GM23338 (cell line): ENCODE measurements around the gene PLA2G4F. TPM values are rescaled to one million over a fixed set of nuclear protein-coding genes. Genes with fewer than 3 reads are reported as not detected.

Source experiments
- ATAC-seq: fragments of 200-7000 bp; cut with Tn5 transposase; 3 replicates; pipeline ENCODE4 v1.9.1; 2020
- DNase-seq: peaks from one replicate; pipeline ENCODE4 v3.0.0-alpha.2; 2015; ENCODE audit warnings: low spot score
- H2AFZ ChIP-seq: fragments of 200-600 bp; sonication (generic); 2 replicates; pipeline ENCODE4 v1.8.0; 2016; ENCODE audit warnings: antibody characterized with exemption, mild to moderate bottlenecking, moderate library complexity
- H3F3A ChIP-seq: fragments of 200-600 bp; sonication (generic); replicated peaks from 2 replicates; pipeline ENCODE4 v1.8.0; 2017; ENCODE audit warnings: antibody characterized with exemption, mixed run types, low read depth
- H3K27ac ChIP-seq: fragments of 200-600 bp; sonication (generic); 2 replicates; pipeline ENCODE4 v1.6.1; 2016; ENCODE audit warnings: low read depth
- H3K27me3 ChIP-seq: fragments of 200-600 bp; sonication (generic); 2 replicates; pipeline ENCODE4 v1.8.0; 2016; ENCODE audit warnings: mild to moderate bottlenecking, mixed run types, moderate library complexity; ENCODE audit not compliant: insufficient read depth
- H3K36me3 ChIP-seq: fragments of 200-600 bp; sonication (generic); 2 replicates; pipeline ENCODE4 v1.8.0; 2016; ENCODE audit warnings: mild to moderate bottlenecking; ENCODE audit not compliant: insufficient read depth
- H3K4me1 ChIP-seq: fragments of 200-600 bp; sonication (generic); 2 replicates; pipeline ENCODE4 v1.8.0; 2016; ENCODE audit warnings: mild to moderate bottlenecking, moderate library complexity; ENCODE audit not compliant: insufficient read depth
- H3K4me2 ChIP-seq: fragments of 200-600 bp; sonication (generic); 2 replicates; pipeline ENCODE4 v1.7.1; 2017; ENCODE audit warnings: mixed run types
- H3K4me3 ChIP-seq: fragments of 200-600 bp; sonication (generic); 2 replicates; pipeline ENCODE4 v1.6.1; 2016; ENCODE audit warnings: mixed run types
- H3K79me2 ChIP-seq: fragments of 200-600 bp; sonication (generic); replicated peaks from 2 replicates; pipeline ENCODE4 v1.8.0; 2017; ENCODE audit warnings: mild to moderate bottlenecking; ENCODE audit not compliant: insufficient read depth
- H3K9me2 ChIP-seq: fragments of 200-600 bp; sonication (generic); 2 replicates; pipeline ENCODE4 v1.8.0; 2017; ENCODE audit not compliant: insufficient read depth
- H4K20me1 ChIP-seq: fragments of 200-600 bp; sonication (generic); replicated peaks from 2 replicates; pipeline ENCODE4 v1.8.0; 2017; ENCODE audit warnings: mild to moderate bottlenecking; ENCODE audit not compliant: insufficient read depth
- H3K27ac Mint-ChIP-seq: 2 replicates; pipeline ENCODE4 v1.8.0; 2020; ENCODE audit warnings: inconsistent platforms, mild to moderate bottlenecking, moderate library complexity, mixed read lengths
- H3K27me3 Mint-ChIP-seq: 3 replicates; pipeline ENCODE4 v1.8.0; 2022; ENCODE audit warnings: low read depth, mild to moderate bottlenecking, moderate library complexity, mixed read lengths, inconsistent platforms; ENCODE audit not compliant: insufficient read depth, poor library complexity
- H3K36me3 Mint-ChIP-seq: 3 replicates; pipeline ENCODE4 v1.8.0; 2021; ENCODE audit warnings: low read depth, mild to moderate bottlenecking, inconsistent platforms, moderate library complexity, mixed read lengths
- H3K4me1 Mint-ChIP-seq: 3 replicates; pipeline ENCODE4 v1.8.0; 2020; ENCODE audit warnings: mild to moderate bottlenecking, inconsistent platforms, mixed read lengths
- H3K4me3 Mint-ChIP-seq: 3 replicates; pipeline ENCODE4 v1.8.0; 2021; ENCODE audit warnings: moderate library complexity, mild to moderate bottlenecking, inconsistent platforms, mixed read lengths
- H3K9me3 Mint-ChIP-seq: 3 replicates; pipeline ENCODE4 v1.8.0; 2020; ENCODE audit warnings: moderate library complexity, mild to moderate bottlenecking, inconsistent platforms, mixed read lengths
- EZH2phosphoT487 ChIP-seq: fragments of 200-600 bp; sonication (generic); IDR thresholded peaks from one replicate; pipeline ENCODE4 v1.8.1; 2018; ENCODE audit warnings: antibody characterized with exemption; ENCODE audit not compliant: unreplicated experiment
- ZNF331 ChIP-seq: fragments of 250-450 bp; sonication (Bioruptor Pico); IDR thresholded peaks from 2 replicates; pipeline ENCODE4 v1.5.0; 2020; ENCODE audit warnings: low read depth, mild to moderate bottlenecking, moderate library complexity
- polyA plus RNA-seq: library from polyadenylated mRNA; unstranded; fragments of >200 nt; fragmentation: Nextera tagmentation; extraction: Ambion mirVana; gene quantifications from 2 replicates; pipeline ENCODE4 v1.2.1, GENCODE V29; 2016
- total RNA-seq: library from RNA; depleted of rRNA; stranded (reverse); fragments of >200 nt; shearing (Covaris generic); gene quantifications from 2 replicates; pipeline ENCODE4 v1.2.3, GENCODE V29; 2014
- TF ChIP-seq, protein P1 (sequence below), 2 experiments: fragments of 200-600 bp in 1 of 2; sonication (generic) in 1 of 2; conservative IDR thresholded peaks; 2 replicates each; pipeline versions ENCODE4 v1.5.1 to v1.6.1; 2016 to 2017; ENCODE audit warnings: antibody characterized with exemption in 2 of 2, low read depth in 2 of 2, mild to moderate bottlenecking in 2 of 2, moderate library complexity in 1 of 2
- TF ChIP-seq, protein P2 (sequence below): IDR thresholded peaks from one replicate; pipeline ENCODE4 v1.6.1; 2018; ENCODE audit warnings: antibody characterized with exemption; ENCODE audit not compliant: unreplicated experiment

PLA2G4F gene
- total and polyA plus RNA-seq, 2 experiments from 2014 or later: not detected

DNA sequence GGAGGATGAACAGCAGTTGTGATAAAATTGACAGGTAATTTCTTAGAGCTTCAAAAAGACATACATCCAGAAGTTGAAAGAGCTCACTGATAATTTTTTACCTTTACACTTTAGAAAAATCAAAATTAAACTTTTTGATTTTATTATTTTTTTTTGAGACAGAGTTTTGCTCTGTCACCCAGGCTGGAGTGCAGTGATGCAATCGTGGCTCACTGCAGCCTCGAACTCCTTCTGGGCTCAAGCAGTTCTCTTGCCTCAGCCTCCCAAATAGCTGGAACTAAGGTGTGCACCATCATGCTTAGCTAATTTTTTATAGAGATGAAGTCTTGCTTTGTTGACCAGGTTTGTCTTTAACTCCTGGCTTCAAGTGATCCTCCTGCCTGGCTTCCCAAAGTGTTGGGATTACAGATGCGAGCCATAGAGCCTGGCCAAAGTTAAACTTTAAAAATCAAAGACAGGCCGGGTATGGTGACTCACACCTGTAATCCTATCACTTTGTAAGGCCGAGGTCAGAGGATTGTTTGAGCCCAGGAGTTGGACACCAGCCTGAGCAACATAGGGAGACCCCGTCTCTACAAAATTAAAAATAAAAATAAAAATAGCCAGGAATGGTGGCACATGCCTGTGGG is 21.7 kb downstream of the PLA2G4F start (continued):
- TF ChIP-seq, protein P1, sequence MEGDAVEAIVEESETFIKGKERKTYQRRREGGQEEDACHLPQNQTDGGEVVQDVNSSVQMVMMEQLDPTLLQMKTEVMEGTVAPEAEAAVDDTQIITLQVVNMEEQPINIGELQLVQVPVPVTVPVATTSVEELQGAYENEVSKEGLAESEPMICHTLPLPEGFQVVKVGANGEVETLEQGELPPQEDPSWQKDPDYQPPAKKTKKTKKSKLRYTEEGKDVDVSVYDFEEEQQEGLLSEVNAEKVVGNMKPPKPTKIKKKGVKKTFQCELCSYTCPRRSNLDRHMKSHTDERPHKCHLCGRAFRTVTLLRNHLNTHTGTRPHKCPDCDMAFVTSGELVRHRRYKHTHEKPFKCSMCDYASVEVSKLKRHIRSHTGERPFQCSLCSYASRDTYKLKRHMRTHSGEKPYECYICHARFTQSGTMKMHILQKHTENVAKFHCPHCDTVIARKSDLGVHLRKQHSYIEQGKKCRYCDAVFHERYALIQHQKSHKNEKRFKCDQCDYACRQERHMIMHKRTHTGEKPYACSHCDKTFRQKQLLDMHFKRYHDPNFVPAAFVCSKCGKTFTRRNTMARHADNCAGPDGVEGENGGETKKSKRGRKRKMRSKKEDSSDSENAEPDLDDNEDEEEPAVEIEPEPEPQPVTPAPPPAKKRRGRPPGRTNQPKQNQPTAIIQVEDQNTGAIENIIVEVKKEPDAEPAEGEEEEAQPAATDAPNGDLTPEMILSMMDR (conservative IDR thresholded peaks at IDR 0.05; ENCODE audit: low read depth in 2 of 2): no peak
- TF ChIP-seq, protein P2, sequence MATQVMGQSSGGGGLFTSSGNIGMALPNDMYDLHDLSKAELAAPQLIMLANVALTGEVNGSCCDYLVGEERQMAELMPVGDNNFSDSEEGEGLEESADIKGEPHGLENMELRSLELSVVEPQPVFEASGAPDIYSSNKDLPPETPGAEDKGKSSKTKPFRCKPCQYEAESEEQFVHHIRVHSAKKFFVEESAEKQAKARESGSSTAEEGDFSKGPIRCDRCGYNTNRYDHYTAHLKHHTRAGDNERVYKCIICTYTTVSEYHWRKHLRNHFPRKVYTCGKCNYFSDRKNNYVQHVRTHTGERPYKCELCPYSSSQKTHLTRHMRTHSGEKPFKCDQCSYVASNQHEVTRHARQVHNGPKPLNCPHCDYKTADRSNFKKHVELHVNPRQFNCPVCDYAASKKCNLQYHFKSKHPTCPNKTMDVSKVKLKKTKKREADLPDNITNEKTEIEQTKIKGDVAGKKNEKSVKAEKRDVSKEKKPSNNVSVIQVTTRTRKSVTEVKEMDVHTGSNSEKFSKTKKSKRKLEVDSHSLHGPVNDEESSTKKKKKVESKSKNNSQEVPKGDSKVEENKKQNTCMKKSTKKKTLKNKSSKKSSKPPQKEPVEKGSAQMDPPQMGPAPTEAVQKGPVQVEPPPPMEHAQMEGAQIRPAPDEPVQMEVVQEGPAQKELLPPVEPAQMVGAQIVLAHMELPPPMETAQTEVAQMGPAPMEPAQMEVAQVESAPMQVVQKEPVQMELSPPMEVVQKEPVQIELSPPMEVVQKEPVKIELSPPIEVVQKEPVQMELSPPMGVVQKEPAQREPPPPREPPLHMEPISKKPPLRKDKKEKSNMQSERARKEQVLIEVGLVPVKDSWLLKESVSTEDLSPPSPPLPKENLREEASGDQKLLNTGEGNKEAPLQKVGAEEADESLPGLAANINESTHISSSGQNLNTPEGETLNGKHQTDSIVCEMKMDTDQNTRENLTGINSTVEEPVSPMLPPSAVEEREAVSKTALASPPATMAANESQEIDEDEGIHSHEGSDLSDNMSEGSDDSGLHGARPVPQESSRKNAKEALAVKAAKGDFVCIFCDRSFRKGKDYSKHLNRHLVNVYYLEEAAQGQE: no peak

DNA sequence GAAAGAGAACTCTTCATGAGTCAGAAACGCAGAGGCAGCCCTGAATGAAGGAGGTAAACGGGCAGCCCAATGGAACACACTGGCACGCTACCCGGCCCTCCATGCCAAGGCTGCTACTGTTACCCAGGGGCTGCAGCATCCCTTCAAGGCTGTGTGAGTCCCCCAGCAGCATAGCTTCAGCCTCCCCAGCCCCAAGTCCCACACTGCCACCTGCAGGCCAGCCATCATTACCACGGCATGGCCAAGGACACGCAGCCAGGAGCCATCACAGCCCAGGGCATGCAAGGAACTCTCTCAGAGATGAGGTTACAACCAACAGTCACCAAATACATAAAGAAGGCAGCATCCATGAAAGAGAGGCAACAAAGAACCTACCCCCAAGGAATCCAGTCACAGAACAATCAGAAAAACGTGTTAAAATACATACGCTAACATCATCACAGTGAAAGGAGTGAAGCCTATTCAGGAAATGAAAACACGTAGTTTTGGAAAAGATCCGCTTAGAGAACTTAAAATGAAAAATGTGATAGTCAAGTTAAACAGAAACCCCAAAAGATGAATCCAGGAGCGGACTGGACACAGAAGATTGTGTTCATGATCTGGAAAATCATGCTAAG is 22.4 kb downstream of the PLA2G4F start:
- H3K4me1 ChIP-seq: no peaks in the 10 kb centered on the region; the same call in 1 of the 2 replicates
- no peaks in the 10 kb centered on the region for H4K20me1 ChIP-seq
- H3K4me2 ChIP-seq: no peak overlapping the region
- H3K9me3 Mint-ChIP-seq: 0 out of 3 replicates have a peak, but pooled peaks cover 2% of the 10 kb centered on the region
- H3K79me2 ChIP-seq: no peaks in the 10 kb centered on the region
- no peaks in the 10 kb centered on the region for H3F3A ChIP-seq
- no peak overlapping the region for H3K4me3 ChIP-seq
- peak; percentile 89 for DNase-seq
- no peaks in the 10 kb centered on the region for H3K36me3 ChIP-seq
- no peak overlapping the region for H3K27ac ChIP-seq
- peaks cover 9% of the 10 kb centered on the region for H3K27me3 Mint-ChIP-seq
- H2AFZ ChIP-seq: peak overlapping the region; percentile 88
- H3K4me3 Mint-ChIP-seq: no peak overlapping the region
- H3K36me3 Mint-ChIP-seq: no peaks in the 10 kb centered on the region
- H3K9me2 ChIP-seq: no peaks in the 10 kb centered on the region
- H3K27ac Mint-ChIP-seq: no peak overlapping the region
- TF ChIP-seq EZH2phosphoT487 (no peak), ZNF331 (CRISPR knock-in tag) (no peak)
- TF ChIP-seq, protein P1 (conservative IDR thresholded peaks at IDR 0.05; ENCODE audit: low read depth in 2 of 2): peak; percentile 89 to 99
- peaks cover 9% of the 10 kb centered on the region; the same call in 2 of the 3 replicates for H3K4me1 Mint-ChIP-seq
- no peaks in the 10 kb centered on the region for H3K27me3 ChIP-seq
- peak; percentile 93 for ATAC-seq
